GM10248 (cell line): ENCODE results near the gene TBC1D7.

Experiments
- CTCF ChIA-PET: fragments of 300-600 bp; sonication (Branson Sonifier 250); formaldehyde crosslinking; extraction: SDS; loops from one replicate; lab custom pipeline; 2021; ENCODE audit warnings: antibody characterized with exemption; lab: Yijun Ruan, JAX
- POLR2A ChIA-PET: fragments of 350-650 bp; sonication (Branson Sonifier 250); formaldehyde crosslinking; extraction: SDS; loops from one replicate; lab custom pipeline; 2020; ENCODE audit warnings: antibody characterized with exemption; lab: Yijun Ruan, JAX
- DNase-seq: peaks from one replicate; pipeline ENCODE4 v3.0.0; 2012; ENCODE audit errors: extremely low spot score
- CTCF ChIP-seq: IDR thresholded peaks from 2 replicates; pipeline ENCODE4 v1.5.1; 2012; ENCODE audit warnings: mild to moderate bottlenecking, low read depth; ENCODE audit errors: extremely low read depth, missing control alignments, control extremely low read depth

TBC1D7 gene

GRCh38 chr6:13295576-13295975 lies 32.8 kb downstream of the TBC1D7 start:
- no peak for DNase-seq
- ChIA-PET CTCF (interaction anchor here (1.6 kb wide), 1 partner anchor 10 kb away, joined by 4 read pairs; no protein-coding TSS in a partner anchor), POLR2A (no interaction called here)
- TF ChIP-seq CTCF: no peak

- ChIA-PET POLR2A (interaction anchor here (1.1 kb wide), 1 partner anchor 8 kb away, joined by 4 read pairs; no protein-coding TSS in a partner anchor), CTCF (interaction anchor here (2.4 kb wide), 1 partner anchor 8 kb away, joined by 19 read pairs; no protein-coding TSS in a partner anchor)
- TF ChIP-seq CTCF: no peak
- DNase-seq: no peak
These were observed 33.8 kb downstream of the TBC1D7 start for GRCh38 chr6:13294499-13295069.

- no peak for TF ChIP-seq CTCF
- POLR2A ChIA-PET: interaction anchor here (1.0 kb wide), 1 partner anchor 18 kb away, joined by 3 read pairs; no protein-coding TSS in a partner anchor
- DNase-seq: no peak
- CTCF ChIA-PET: interaction anchor here (1.2 to 2.4 kb wide), 2 partner anchors 10 to 23 kb away, joined by 4 to 19 read pairs; no protein-coding TSS in a partner anchor
These were observed 35.6 kb downstream of the TBC1D7 start for GRCh38 chr6:13292774-13293173.

GRCh38 chr6:13290335-13290734 lies 38.0 kb downstream of the TBC1D7 start:
- POLR2A ChIA-PET: no interaction called here
- no peak for TF ChIP-seq CTCF
- no peak for DNase-seq
- CTCF ChIA-PET: interaction anchor here (1.7 kb wide), 1 partner anchor 38 kb away, joined by 4 read pairs; the partner anchor contains the start of gene TBC1D7

- no peak for DNase-seq
- no peak for TF ChIP-seq CTCF
- ChIA-PET CTCF (interaction anchor here (1.7 kb wide), 1 partner anchor 39 kb away, joined by 4 read pairs; the partner anchor contains the start of gene TBC1D7), POLR2A (interaction anchor here (0.6 kb wide), 1 partner anchor 10 kb away, joined by 3 read pairs; no protein-coding TSS in a partner anchor)
These were observed 38.5 kb downstream of the TBC1D7 start for GRCh38 chr6:13289789-13290318.

GRCh38 chr6:13288969-13289391 lies 39.4 kb downstream of the TBC1D7 start:
- CTCF ChIA-PET: interaction anchor here (0.8 to 2.7 kb wide), 2 partner anchors 9 to 13 kb away, joined by 3 to 9 read pairs; no protein-coding TSS in a partner anchor
- DNase-seq: no peak
- POLR2A ChIA-PET: no interaction called here
- no peak for TF ChIP-seq CTCF
